G401.6 (cell line): ENCODE results near the gene NTSR1.

Experiments
- FAIRE-seq: peaks from 2 replicates; lab custom pipeline; 2012; peaks lifted over from hg19 to GRCh38; lab: Jason Lieb, UNC

The NTSR1 gene

GRCh38 chr20:62709537-62709905, 885 bp downstream of the NTSR1 start:
- FAIRE-seq, result no peak

DNA sequence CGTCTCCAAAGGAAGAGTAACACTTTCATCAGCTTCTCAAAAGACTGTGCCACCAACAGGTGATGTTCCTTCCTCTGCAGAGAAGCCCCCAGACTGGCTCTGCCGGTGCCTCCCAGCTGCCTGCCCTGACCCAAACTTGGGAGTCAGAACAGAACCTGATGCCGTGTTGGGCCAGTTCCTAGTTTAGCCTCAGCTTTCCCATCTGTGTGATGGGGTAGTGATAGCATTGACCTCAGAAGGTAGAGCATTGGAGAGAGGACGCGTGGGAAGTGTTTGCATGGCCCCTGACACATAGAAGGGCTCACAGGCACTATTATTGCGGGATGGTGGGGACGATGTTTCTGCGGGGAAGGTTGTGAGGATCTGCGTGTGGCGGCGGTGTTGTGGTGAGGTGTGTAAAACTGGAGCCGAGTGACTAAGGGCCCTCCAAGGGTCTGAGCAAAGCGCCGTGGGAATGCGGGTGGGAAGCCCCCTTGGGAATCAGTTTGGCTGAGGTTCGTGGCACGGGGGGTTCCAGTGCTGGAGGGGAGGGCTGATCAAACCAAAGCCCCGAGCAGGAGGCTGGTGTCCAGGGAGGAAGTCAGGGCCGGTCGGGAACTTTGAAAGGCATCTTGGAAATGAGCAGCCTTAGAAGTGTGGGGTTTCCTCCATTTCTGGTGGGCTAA, 1.7 kb downstream of the NTSR1 start:
- no peak for FAIRE-seq

DNA sequence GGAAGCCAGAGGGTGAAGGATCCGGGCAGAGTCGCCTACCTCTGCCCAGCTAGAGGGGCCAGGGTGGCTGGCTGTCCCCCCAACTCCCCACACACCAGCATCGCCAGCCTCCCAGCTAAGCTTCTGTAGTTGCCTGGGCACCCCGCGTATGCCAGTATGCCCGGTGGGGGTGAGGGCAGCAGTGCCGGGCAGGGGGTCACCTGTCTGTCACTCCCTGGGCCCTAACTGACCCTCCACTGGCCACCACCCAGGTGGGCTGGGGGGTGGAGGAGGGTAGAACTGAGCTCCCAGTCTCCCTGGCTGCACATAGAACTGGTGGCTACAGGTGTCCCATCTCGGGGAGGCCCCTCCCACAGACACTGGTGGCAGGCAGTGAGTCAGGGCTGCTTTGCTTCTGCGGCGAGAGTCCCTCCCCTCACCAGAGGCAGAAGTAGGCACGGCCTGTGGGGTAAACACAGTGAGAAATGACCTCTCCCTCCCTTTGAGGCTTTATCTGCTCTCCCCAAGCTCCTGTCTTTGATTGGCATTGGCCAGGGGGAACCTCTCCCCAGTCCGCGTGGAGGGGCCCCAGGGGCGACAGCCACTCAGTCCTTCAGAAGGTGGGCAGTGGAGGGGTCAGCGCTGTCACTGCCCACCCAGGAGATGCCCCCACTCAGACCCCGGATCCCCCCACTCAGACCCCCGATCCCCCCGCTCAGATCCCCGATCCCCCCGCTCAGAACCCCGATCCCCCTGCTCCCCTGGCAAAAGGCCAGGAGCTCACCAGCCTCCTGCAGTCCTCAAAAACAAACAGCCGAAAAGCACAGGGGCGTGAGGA, 2.5 kb downstream of the NTSR1 start:
- FAIRE-seq, result no peak

GRCh38 chr20:62711703-62712101, 3.1 kb downstream of the NTSR1 start:
- FAIRE-seq, result no peak

- no peak for FAIRE-seq
These were observed 4.0 kb downstream of the NTSR1 start for GRCh38 chr20:62712606-62713005.

DNA sequence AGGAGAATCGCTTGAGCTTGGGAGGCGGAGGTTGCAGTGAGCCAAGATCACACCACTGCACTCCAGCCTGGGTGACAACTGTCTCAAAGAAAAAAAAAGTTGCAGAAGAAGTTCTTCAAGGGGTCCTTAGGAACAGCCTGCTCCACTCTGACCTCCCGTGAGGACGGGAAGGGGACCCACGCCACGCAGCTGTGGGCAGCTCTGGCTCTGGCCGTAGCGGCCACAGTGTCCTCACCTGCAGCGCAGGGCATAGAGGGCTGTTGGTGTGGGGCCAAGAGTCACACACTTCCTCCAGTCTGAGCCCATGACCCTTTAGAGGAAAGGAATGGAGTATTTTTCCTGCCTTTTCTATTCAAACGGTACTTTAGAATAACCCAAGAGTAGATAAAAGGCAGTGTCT, 5.4 kb downstream of the NTSR1 start:
- FAIRE-seq, result no peak

GRCh38 chr20:62714799-62715198, 6.2 kb downstream of the NTSR1 start:
- FAIRE-seq, result no peak

- FAIRE-seq, result no peak
These were observed 6.6 kb downstream of the NTSR1 start for GRCh38 chr20:62715201-62715600.

- no peak for FAIRE-seq
These were observed 7.7 kb downstream of the NTSR1 start for GRCh38 chr20:62716198-62716940.

DNA sequence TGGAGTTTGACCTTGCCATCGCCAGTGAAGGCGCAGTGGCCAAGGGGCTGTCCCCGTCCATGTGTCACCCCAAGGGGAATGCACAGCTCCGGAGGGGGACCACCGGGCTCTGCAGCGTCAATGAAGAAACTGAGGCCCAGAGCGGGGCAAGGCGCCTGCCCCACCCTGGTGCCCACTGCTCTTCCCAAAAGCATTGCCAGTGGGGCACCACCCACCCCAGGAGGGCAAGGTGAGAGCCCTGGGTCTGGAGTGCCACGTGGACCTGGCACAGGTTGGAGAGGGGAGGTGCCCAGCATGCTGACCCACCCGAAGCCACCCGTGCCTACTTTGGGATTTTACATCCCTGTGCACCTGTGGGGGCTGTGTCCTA, 8.3 kb downstream of the NTSR1 start:
- FAIRE-seq, result no peak

DNA sequence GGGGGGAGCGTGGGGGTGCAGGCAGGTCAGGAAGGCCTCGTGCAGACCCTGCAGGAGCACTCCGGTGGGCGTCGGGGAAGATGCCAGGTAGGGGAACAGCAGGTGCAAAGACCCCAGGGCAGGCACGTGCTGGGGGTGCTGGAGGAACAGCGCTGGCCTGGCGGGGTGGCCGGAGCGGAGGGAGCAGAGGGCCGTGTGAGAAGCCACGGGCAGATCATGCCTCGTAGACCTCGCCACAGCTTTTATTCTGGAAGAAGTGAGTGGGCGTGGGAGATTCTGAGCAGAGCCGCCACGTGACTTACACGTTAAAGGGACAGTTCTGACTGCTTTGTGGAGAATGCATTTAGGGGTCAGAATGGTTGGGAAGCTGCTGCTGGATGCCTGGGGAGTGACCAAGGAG, 9.3 kb downstream of the NTSR1 start:
- no peak for FAIRE-seq

- FAIRE-seq, result no peak
These were observed 9.9 kb downstream of the NTSR1 start for GRCh38 chr20:62718546-62718945.

DNA sequence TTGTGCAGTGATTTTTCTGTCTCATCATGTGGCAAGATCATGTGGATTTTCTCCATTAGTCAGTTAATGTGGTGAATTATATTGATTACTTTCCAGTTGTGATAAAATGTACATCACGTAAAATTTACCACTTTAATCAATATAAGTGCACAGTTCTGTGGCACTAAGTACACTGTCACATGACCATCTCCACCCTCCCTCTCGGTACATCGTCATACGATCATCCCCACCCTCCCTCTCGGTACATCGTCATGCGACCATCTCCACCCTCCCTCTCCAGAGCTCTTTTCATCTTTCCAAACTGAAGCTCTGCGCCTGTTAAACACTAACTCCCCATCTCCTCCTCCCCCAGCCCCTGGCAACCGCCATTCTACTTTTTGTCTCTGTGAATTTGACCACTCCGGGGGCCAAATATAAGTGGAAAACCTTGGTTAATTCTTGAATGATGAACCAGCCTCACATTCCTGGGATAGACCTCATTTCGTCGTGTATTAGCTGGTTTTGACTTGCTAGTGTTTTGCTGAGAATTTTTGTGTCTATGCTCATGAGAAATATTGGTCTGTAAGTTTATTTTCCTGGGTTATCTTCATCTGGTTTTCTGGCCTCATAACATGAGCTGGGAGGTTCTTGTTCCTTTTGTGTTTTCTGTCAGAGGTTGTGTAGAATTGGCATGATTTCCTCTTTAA, 10.8 kb downstream of the NTSR1 start:
- FAIRE-seq, result no peak

DNA sequence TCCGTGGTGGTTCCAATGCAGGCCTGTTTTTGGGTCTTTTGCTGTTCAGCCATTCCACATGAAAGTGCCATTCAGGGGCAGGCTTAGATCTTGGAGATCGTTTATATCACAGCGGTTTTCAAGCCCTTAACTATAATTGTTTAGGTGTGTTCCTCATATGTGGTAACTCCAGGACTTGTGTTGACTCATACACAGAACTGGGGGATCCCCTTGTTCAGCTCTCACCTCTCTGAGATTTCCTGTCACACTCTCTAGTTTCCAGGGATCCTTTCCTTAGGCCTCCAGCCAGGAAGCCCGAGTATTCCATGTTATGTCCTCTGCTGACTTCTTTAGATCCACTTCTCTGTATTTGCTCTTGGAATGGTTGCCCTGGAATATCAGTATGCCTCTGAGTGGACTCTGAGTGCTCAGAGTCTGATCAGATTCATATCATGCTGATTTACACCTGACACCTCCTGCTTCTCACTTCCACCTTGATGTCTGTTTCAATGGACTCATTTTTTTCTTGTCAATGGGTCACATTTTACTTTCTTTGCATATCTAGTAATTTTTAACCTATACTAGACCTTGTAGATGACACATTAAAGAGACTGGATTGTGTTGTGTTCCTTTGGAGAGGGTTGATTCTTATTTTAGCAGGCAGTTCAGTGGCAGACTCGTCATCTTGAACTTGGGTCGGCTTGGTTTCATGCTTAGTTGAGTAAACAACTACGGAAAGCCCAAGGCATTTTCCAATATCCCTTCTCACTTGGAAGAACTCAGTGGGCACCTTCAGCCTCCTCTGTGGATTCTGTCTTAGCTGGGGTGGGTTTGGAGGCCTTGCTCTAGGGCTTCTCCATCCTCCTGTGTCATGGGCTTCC, 13.1 kb downstream of the NTSR1 start:
- FAIRE-seq, result no peak

- FAIRE-seq, result no peak
These were observed 14.0 kb downstream of the NTSR1 start for GRCh38 chr20:62722627-62723026.

DNA sequence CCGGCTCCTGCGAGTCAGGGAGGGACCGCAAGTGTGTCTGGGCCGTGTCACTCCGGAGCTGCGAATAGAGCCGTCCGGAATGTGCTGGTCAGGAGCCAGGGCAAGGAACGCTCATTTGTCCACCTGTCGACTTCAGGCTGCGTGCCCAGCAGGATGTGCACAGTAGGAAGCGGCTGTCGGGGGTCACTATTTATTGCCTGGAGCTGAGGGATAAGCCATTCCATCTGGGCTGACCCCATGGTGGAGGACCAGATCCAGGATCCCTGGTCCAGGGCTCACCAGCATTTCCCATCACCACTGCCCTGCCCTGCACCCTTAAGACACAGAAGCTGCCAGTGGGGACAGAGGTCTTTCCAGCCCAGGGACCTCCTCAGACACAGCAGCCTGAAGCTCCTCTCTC, 14.7 kb downstream of the NTSR1 start:
- FAIRE-seq, result no peak

DNA sequence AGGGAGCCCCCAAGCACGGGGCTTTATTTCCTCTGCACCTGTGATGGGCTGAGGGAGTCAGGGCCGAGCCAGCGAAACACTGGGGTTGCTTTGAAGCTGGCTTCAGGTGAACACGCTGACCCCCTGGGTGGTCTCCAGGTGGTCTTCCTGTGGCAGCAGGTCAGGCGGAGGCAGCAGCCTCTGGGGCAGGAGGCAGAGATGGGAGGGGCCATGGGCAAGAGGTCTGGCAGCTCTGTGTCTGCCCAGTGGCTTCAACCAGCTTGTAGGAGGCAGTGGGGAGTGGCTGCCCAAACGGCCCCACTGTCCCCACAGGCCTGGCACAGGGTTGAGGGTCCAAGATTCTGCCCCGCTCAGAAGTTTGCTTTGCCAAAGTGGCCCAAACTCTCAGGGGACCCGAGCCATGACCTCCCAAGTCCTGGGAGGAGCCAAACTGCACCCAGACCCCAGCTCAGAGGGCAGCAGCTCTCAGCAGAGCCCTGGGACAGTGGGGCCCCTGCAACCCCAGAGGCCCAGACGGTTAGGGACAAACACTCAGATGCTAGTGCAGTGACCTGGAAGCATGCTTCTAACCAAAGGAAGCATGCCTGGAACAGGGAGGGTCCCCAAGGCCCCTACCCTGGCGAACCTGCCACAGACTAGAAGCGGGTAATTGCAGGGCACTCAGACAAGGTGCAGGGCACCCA, 15.3 kb downstream of the NTSR1 start:
- no peak for FAIRE-seq

GRCh38 chr20:62724692-62725595, 16.3 kb downstream of the NTSR1 start:
- FAIRE-seq, result no peak

GRCh38 chr20:62725596-62726268, 17.1 kb downstream of the NTSR1 start:
- FAIRE-seq, result no peak

DNA sequence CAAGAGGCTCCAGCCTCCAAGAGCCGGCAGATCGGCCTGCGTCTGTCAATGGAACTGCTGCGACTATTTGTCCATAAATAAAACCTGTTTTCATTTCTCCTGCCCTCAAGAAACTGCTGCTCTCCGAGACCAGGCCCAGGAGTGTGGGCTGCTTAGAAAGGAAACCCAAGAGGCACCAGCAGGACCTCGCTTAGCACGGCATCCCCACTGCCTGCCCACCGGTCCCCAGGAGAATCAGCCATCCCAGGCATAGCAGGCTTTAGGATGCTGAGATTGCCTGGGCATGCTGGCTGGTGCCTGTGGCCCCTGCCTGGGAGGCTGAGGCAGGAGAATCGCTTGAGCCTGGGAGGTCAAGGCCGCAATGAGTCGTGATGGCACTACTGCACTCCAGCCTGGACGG, 17.6 kb downstream of the NTSR1 start:
- FAIRE-seq, result no peak
